HepG2 (cell line): ENCODE data around the gene B3GALT6. TPM values are rescaled to one million over a fixed set of nuclear protein-coding genes. Genes with fewer than 3 reads are reported as not detected.

Experiments
- FUBP1 ChIP-seq: sonication (generic); formaldehyde crosslinking; IDR thresholded peaks from 2 replicates; pipeline ENCODE4 v1.5.1; 2020; ENCODE audit warnings: missing genetic modification reagents, mild to moderate bottlenecking, borderline replicate concordance
- HES4 ChIP-seq: sonication (generic); formaldehyde crosslinking; IDR thresholded peaks from 2 replicates; pipeline ENCODE4 v1.9.0; 2021; ENCODE audit warnings: mild to moderate bottlenecking, missing genetic modification reagents, borderline replicate concordance
- HOXD1 ChIP-seq: sonication (generic); formaldehyde crosslinking; IDR thresholded peaks from 2 replicates; pipeline ENCODE4 v1.5.0; 2020; ENCODE audit warnings: missing genetic modification reagents
- IRX3 ChIP-seq: sonication (generic); formaldehyde crosslinking; IDR thresholded peaks from 2 replicates; pipeline ENCODE4 v1.8.1; 2023; ENCODE audit warnings: mild to moderate bottlenecking, low read depth, missing genetic modification reagents, borderline replicate concordance
- KIAA2018 ChIP-seq: sonication (generic); formaldehyde crosslinking; IDR thresholded peaks from 2 replicates; pipeline ENCODE4 v1.5.0; 2020; ENCODE audit warnings: mild to moderate bottlenecking, missing genetic modification reagents, borderline replicate concordance
- KLF16 ChIP-seq, 2 experiments: sonication (generic) in 1 of 2; formaldehyde crosslinking in 1 of 2; IDR thresholded peaks; 2 replicates each; pipeline versions ENCODE4 v1.6.1 to v1.8.0; 2016 to 2023; ENCODE audit warnings: missing genetic modification reagents in 2 of 2, missing compliant biosample characterization in 1 of 2
- PAWR ChIP-seq: sonication (generic); formaldehyde crosslinking; IDR thresholded peaks from 2 replicates; pipeline ENCODE4 v1.4.0; 2020; ENCODE audit warnings: missing genetic modification reagents, mild to moderate bottlenecking, borderline replicate concordance
- RARA ChIP-seq: IDR thresholded peaks from 2 replicates; pipeline ENCODE4 v1.6.1; 2016; ENCODE audit warnings: missing genetic modification reagents, missing compliant biosample characterization
- ZFP62 ChIP-seq: sonication (generic); formaldehyde crosslinking; IDR thresholded peaks from 2 replicates; pipeline ENCODE4 v1.4.0; 2020; ENCODE audit warnings: missing genetic modification reagents
- ZNF124 ChIP-seq: sonication (generic); formaldehyde crosslinking; IDR thresholded peaks from 2 replicates; pipeline ENCODE4 v1.4.0; 2020; ENCODE audit warnings: missing genetic modification reagents
- ZNF644 ChIP-seq: IDR thresholded peaks from 2 replicates; pipeline ENCODE4 v1.6.1; 2016; ENCODE audit warnings: low read depth
- ZNF674 ChIP-seq: sonication (generic); formaldehyde crosslinking; IDR thresholded peaks from 2 replicates; pipeline ENCODE4 v1.5.0; 2020; ENCODE audit warnings: low read depth, mild to moderate bottlenecking, missing genetic modification reagents
- ZNF768 ChIP-seq: sonication (generic); formaldehyde crosslinking; IDR thresholded peaks from 2 replicates; pipeline ENCODE4 v1.4.0; 2020; ENCODE audit warnings: missing genetic modification reagents
- polyA plus RNA-seq, 8 experiments: library from polyadenylated mRNA; depleted of rRNA in 3 of 8; stranded (reverse) in 7 of 8; unstranded in 1 of 8; fragments of >200 nt; fragmentation: Illumina TruSeq in 4 of 8; extraction: Trizol in 4 of 8; gene quantifications; 2 replicates each; pipeline versions ENCODE4 v1.2.1 to v1.2.3, GENCODE V29; 2011 to 2016; ENCODE audit warnings: low read depth in 4 of 8, missing spikeins in 1 of 8, mixed read lengths in 1 of 8; ENCODE audit not compliant: insufficient read depth in 1 of 8
- total RNA-seq, 5 experiments: library from RNA; depleted of rRNA; stranded (reverse); fragments of >200 nt; fragmentation: Illumina TruSeq; extraction: Trizol; gene quantifications; 2 replicates each; pipeline ENCODE4 v1.2.3, GENCODE V29; 2016; ENCODE audit warnings: low read depth in 1 of 5
- TF ChIP-seq, protein P1 (sequence below): sonication (generic); formaldehyde crosslinking; IDR thresholded peaks from 2 replicates; pipeline ENCODE4 v1.5.0; 2020; ENCODE audit warnings: missing genetic modification reagents
- TF ChIP-seq, protein P2 (sequence below): sonication (generic); formaldehyde crosslinking; conservative IDR thresholded peaks from 2 replicates; pipeline ENCODE4 v1.8.0; 2022; ENCODE audit warnings: mild to moderate bottlenecking, moderate library complexity, missing genetic modification reagents

Gene B3GALT6
- total and polyA plus RNA-seq, 2 of the 13 experiments (the other 11 are each of a cell fraction or from before 2014, with no cell fraction given) = 3.9 to 14.2 TPM

DNA sequence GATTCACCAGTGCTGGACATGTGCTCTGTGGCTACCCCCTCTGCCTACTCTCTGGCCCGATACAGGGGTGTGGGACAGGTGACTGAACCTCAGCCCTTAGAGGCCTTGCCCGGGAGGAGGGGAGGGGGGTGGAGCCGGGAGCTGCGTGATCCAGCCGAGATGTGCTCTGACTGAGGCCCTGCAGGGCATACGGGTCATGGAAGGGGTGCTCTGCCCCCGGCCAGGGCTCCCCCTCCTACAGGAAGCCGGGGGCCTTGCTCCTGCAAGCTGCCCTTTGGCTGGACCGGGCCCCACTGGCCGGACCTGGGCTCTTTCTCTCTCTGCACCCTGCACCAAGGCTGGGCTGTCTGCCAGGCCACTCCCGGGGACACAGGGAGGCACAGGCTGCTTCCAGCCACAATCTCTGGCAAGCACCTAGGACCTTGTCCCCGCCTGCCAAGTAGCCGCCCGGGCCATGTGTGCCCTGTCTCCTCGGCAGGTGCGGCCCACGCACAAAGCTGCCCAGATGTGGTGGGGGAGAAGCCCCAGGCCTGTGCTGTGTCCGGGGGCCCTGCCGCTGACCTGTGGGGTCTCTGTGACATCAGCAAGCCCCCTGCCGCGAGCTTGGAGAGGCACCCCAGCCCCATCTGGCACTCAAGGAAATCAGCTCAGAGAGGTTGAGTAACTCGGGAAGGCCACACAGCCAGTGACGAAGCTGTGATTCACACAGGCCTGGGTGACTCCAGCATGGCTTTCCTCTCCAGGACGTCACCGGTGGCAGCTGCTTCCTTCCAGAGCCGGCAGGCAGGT is 49.7 kb downstream of the B3GALT6 start (continued):
- TF ChIP-seq ZNF124 (peak; percentile 58; the same call in 1 of the 2 replicates), ZNF768 (peak; percentile 100), HOXD1 (CRISPR knock-in tag) (0 out of 2 replicates have a peak, but pooled peaks have one; percentile 32), RARA (CRISPR knock-in tag) (peak; percentile 70; the same call in 1 of the 2 replicates), HES4 (no peak), KLF16 (CRISPR knock-in tag; IDR thresholded peaks at IDR 0.05) (peak in 1 of 2 experiments; percentile 52; a peak in 1 of 4 replicates), ZFP62 (CRISPR knock-in tag) (0 out of 2 replicates have a peak, but pooled peaks have one; percentile 31), ZNF644 (CRISPR knock-in tag) (no peak), PAWR (no peak), KIAA2018 (CRISPR knock-in tag) (0 out of 2 replicates have a peak, but pooled peaks have one; percentile 33), ZNF674 (peak; percentile 59; the same call in 1 of the 2 replicates), FUBP1 (CRISPR knock-in tag) (0 out of 2 replicates have a peak, but pooled peaks have one; percentile 34), IRX3 (CRISPR knock-in tag) (no peak)
- TF ChIP-seq, protein P1, sequence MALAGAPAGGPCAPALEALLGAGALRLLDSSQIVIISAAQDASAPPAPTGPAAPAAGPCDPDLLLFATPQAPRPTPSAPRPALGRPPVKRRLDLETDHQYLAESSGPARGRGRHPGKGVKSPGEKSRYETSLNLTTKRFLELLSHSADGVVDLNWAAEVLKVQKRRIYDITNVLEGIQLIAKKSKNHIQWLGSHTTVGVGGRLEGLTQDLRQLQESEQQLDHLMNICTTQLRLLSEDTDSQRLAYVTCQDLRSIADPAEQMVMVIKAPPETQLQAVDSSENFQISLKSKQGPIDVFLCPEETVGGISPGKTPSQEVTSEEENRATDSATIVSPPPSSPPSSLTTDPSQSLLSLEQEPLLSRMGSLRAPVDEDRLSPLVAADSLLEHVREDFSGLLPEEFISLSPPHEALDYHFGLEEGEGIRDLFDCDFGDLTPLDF (CRISPR knock-in tag) = no peak
- TF ChIP-seq, protein P2, sequence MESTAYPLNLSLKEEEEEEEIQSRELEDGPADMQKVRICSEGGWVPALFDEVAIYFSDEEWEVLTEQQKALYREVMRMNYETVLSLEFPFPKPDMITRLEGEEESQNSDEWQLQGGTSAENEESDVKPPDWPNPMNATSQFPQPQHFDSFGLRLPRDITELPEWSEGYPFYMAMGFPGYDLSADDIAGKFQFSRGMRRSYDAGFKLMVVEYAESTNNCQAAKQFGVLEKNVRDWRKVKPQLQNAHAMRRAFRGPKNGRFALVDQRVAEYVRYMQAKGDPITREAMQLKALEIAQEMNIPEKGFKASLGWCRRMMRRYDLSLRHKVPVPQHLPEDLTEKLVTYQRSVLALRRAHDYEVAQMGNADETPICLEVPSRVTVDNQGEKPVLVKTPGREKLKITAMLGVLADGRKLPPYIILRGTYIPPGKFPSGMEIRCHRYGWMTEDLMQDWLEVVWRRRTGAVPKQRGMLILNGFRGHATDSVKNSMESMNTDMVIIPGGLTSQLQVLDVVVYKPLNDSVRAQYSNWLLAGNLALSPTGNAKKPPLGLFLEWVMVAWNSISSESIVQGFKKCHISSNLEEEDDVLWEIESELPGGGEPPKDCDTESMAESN (CRISPR knock-in tag) = peak; percentile 49
